HG03432 (cell line): ENCODE data around the gene RBM8A.

Source experiments
- ATAC-seq: cut with Tn5 transposase; IDR thresholded peaks from one replicate; pipeline ENCODE4 v1.9.1; 2021; ENCODE audit warnings: mild to moderate bottlenecking, moderate library complexity; ENCODE audit not compliant: unreplicated experiment

The RBM8A gene

DNA sequence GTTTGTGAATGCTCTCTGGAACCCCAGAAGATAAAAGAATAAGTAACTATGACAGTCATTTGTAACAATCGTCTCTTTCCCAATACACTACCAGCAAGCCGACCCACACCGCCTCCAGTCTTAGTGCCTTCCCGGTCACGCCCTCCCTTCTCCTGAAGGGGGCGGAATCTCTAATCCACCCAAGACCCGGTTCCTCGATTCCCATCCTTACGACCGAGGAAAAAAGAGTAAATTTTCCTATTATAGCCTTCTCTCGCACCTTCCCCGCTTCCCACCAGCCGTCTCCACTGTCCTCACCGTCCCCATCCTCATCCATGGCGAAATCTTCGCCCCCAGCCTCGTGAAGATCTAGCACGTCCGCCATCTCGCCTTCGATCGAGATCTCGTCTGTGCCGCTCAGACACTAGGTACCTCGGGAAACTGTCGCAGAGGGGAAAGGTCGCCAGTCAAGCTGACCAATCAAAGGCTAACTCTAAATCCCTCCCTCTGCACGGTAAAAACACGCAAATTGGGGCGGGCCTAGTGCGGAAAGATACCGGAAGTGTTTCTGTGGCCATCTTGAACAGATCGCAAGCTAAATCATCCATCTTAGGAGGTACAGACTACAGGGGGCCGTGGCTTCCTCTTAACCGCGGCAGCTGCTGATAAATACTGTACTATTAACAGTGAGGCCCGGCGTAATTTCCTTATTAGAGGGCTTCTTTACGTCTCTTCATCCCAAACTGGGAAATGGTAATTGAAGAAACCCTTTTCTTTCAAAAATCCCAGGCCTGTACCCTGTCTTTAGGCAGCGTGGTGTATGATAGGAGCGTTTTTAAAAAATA, at the start of gene RBM8A:
Gene RBM8A (minus strand): TSS at position 422 of the 824 bp plus-strand sequence. CDS start 58 bp downstream, at position 364.
- ATAC-seq: peak; percentile 94

DNA sequence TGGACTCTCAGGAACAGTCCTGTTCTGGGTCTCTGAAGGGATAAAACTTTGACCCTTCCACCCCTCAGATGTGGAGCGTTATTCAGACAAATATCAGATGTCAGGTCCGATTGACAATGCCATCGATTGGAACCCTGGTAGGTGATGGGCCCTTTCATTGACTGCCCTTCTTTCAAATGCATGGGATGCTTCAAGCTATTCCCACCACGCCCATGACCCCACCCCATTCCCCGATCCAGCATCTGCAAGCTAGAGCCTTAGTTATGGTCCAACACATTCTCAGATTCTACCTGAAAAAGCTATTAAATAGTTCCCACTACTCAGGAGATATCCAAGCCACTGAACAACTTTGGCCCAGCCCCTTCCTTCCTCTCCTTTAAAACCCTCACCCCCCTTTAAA, 49.7 kb upstream of the RBM8A start:
- no peak for ATAC-seq

- no peak for ATAC-seq
Measured at GRCh38 chr1:145975216-145975615, 47.9 kb upstream of the RBM8A start.

GRCh38 chr1:145974721-145975120, 47.4 kb upstream of the RBM8A start:
- no peak for ATAC-seq

- no peak for ATAC-seq
Measured at GRCh38 chr1:145972580-145972979, 45.3 kb upstream of the RBM8A start.

DNA sequence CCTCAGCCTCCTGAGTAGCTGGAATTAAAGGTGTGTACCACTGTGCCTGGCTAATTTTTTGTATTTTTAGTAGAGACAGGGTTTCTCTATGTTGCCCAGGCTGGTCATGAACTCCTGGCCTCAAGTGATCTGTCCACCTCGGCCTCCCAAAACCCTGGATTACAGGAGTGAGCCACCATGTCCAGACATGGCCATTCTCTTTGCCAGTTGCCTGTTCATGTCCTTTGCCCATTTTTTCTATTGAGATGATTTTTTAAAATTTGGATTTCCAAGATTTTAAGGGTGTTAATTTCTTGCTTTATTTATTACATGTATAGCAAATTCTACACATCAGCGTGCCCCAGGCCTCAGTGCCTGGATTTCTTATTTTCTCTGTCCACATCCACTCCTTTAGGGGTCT, 40.0 kb upstream of the RBM8A start:
- no peak for ATAC-seq

- ATAC-seq: no peak
Measured at GRCh38 chr1:145965119-145965744, 37.9 kb upstream of the RBM8A start.

DNA sequence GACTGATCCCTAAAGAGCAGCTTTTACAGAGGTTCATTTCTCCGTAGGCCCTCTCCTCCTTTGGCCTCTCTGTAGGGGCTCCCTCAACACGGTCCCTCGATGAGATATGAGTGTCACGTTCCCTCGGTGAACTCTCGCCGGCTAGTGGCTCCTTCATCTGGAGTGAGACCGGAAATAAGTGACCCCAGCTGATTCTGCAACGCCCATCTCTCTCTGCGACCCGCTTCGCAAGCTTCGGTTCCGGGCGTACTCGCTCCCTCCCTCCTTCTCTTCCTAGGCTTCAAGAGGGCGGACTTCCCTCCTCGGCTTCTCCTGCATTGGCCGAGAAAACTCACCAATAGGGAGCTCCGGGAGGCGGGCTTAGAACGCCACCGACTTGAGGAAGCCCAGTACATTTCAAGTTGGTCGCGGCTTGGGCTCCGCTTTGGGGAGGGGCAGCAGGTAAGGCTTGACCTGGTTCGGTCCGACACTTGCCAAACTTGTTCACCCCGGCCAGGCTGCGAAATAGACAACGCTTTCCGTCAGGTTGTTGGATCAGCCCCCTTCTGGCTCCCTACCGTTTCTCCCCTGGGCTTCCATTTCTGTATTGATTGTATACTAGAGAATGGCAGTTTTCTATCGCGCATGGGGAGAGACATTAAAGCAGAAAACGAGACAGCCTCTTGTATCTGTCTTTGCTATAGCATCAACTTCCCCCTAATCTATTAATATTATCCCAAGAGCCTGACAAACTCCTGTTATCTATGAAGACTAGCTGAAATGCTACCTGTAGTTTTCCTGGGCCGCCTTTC, 37.2 kb upstream of the RBM8A start, which contains the start of the genes ANKRD34A and POLR3GL:
Gene ANKRD34A (minus strand): TSS at position 248 of the 791 bp plus-strand sequence. CDS start 2,816 bp downstream, outside the sequence.
Gene POLR3GL (plus strand): TSS at position 363 of the 791 bp plus-strand sequence. CDS start 10,176 bp downstream, outside the sequence.
- peak; percentile 92 for ATAC-seq

DNA sequence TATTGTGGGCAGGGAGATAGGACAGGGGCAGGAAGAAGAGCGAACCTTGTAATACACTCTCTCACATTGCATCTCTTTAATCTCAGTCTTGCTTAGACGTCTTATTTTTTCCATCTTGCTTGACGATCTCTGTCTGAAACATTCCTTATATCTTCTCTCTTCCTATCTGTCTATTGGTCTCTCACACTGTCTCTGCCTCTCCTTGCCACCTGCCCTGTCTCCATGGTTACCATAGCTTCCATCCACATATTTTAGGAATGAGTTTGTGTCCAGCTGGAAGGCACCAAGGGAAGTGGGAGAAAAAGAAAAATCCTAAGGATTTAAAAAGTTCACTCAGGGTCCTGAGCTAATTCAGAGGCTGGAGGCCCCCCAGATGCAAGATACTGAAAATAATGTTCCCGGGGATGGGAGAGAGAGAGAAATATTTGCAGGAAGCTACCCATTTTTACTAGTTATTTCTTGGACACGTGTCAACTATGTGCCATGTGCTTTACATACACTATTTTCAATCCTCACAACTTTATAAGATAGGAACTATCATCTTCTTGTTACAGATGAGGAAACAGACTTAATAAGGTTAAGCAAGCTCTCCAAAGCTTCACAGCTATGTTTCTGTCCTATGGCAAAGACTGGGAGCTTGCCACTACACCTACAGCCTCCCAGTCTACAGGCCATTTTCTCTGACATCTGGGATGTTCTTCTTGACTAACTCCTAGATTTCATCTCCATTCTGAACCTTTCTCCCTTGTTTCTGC, 36.2 kb upstream of the RBM8A start:
- no peak for ATAC-seq

- ATAC-seq: no peak
Measured at GRCh38 chr1:145962157-145963102, 35.1 kb upstream of the RBM8A start.

GRCh38 chr1:145961425-145962156, 34.3 kb upstream of the RBM8A start:
- ATAC-seq: no peak

GRCh38 chr1:145961109-145961424, 33.8 kb upstream of the RBM8A start:
- ATAC-seq: no peak

- ATAC-seq: no peak
Measured at GRCh38 chr1:145960468-145961108, 33.3 kb upstream of the RBM8A start.

DNA sequence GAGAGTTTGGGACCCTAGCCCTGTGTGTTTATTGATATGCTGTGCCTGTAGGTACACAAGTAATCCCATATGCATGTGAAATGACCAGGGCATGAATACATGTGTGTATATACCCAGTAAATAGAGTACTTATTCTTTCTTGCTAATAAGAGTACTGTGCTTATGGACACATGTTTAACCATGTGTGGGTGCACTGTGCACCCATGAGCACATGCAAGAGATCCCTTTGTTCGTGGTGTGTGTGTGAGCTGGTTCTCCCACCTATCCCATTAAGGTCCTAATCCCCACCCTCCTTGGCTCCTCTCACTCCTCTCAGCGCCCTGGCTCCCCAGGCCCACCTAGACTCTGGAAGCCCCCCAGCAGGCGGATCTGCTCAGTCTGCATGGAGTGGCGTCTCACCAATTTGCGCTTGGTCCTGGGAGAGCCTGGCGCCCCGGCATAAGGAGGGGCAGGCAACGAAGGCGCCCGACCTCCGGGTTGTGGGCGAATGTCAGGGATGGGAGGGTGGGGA, 32.7 kb upstream of the RBM8A start:
- ATAC-seq: no peak

GRCh38 chr1:145959333-145959732, 32.0 kb upstream of the RBM8A start:
- ATAC-seq: no peak

DNA sequence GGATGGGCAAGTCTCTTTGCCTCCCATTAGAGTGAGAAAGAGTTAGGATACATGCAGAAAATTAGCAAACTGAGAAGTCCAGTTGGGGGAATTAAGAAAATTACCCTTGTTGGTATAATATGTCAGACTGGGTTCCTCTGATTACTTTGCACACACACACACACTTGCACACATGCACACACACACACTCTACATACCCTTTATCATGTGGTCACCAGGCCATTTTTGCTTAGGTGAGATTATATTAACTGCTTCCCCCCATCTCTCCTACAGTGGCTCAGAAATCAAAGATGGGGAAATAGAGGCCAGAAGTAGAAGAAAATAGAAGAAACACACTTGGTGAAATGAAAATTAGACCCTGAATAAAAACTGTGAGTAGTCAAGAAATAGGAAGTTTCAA, 31.4 kb upstream of the RBM8A start:
- ATAC-seq: no peak

DNA sequence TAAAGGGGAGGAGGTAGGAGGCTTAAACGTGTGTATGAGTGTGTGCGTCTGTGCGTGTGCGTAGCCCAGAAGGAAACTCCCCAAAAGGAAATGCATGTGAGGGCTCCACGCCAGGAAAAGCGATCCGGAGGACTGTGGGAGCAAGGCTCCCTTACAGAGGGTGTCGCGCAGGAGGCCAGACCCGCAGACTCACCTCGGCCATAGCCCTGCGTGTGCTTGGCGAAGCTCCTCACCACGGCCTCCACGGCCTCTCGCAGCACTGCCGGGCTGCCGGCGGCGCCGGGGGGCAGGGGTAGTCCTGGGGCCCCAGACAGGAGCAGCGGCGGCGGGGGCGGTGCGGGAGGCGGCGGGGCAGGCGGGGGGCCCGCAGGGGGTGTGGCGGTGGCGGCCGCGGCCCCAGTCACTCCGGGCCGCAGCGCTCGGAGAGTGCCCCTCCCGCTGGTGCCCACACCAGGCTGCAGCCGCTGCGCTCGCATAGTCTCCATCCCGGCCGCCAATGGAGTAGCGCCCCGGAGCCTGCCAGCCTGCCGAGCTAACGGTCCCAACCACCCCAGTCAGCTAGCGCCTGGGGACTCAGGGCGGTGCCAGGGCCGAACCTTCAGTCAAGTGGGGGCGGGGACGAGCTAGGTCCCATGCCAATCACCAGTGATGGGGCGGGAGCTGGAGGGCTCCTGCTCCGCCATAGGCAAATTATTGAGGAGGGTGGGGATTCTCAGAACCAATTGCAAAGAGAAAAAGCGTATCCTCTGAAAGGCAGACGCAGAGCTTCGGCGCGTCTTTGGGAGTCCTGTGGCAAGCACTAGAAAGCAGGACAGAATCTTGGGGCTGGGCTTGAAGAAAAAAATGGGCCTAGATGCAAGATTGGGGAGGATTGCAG, 30.4 kb upstream of the RBM8A start, which contains the start of gene LIX1L:
Gene LIX1L (minus strand): TSS at position 575 of the 877 bp plus-strand sequence. CDS start 90 bp downstream, at position 485.
- peak; percentile 89 for ATAC-seq
